M059J (cell line): ENCODE results near the gene DOCK8. TPM values are rescaled to one million over a fixed set of nuclear protein-coding genes. Genes with fewer than 3 reads are reported as not detected.

Experiments
- DNase-seq: peaks from one replicate; pipeline ENCODE4 v3.0.0-alpha.2; 2012; ENCODE audit warnings: low read depth
- total RNA-seq: library from RNA; depleted of rRNA; stranded (reverse); fragments of >200 nt; shearing (Covaris generic); gene quantifications from 2 replicates; pipeline ENCODE4 v1.2.3, GENCODE V29; 2014

DOCK8 gene
- total RNA-seq, 1 experiment from 2014 or later = 0.49 TPM

DNA sequence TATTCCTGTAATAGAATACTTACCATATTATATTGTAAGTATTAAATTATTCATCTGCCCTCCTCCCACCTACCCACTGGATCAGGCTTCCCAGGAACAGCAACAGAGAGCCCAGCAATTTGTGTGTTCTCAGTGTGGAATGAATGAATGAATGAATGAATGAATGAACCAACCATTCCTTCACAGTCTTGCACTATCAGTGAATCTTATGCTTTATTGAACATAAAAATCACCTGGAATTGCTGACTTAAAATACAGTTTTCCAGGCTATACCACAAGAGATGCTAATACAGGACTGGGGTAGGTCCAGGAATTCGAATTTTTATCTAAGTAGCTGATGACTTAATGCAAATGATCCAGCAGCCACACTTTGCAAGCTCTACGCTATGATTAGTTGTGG is 51.6 kb downstream of the DOCK8 start:
- no peak for DNase-seq

DNA sequence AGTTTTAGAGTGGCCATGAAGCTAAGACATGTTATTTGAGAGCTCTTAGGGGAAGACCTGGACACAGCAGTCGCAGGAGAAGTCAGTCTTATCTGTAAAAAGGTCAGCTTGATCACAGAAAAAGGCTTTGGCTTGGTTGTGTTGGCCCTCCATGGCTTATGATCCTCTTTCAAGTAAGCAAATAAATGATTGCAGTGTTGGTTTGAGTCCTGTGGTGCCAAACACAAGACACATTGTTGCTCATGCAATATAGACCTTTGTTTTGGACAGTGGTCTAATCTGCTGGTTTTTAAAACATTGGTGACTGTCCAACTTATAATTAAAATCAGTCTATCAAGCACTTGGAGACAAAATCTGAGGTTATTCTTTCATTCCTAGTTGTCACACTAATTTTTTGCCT is 54.0 kb downstream of the DOCK8 start:
- no peak for DNase-seq

DNA sequence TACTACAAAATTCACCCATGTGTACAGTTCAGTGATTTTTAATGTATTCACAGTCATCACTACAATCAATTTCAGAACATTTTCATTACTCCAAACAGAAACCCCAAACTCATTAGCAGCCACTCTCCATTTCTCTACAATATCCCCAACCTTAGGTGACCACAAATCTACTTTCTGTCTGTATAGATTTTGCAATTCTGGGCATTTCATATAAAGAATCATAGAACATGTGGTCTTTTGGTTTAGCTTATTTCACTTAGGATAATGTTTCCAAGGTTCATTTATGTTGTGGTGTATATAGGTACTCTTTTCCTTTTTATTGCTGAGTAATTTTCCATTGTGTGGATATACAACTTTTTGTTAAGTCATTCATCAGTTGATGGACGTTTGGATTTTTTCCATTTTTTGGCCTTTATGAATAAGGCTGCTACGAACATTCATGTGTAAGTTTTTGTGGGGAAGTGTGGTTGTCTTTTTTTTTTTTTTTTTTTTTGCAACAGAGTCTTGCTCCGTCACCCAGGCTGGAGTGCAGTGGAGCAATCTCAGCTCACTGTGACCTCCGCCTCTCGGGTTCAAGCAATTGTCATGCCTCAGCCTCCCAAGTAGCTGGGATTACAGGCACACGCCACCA is 54.5 kb downstream of the DOCK8 start:
- no peak for DNase-seq

DNA sequence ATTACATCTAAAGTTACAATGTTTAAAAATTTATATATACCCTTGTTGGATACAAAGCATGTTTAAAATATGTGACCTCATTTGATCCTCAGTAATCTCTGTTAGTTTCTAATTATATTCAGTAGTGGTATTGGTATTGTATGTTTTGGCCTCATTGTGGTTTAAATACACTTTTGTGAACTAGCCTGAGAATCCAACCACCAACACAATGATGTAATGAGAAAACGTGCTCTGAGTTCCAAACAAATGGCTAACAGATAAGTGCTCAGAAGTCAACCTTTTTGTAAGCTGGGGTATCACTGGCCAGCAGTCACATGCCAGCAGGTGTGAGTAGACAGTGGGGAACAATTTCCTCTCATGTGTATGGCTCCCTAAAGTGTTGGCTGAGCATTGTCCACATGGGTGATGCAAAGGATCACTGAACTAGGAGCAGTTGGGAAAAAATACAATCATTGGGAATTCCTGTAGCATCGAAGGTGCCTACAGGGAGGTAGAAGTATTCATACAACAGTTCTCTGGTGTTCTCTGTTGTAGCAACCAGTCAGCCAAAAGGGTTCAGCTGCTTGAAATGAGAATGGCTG is 56.1 kb downstream of the DOCK8 start:
- DNase-seq = no peak

GRCh38 chr9:272251-273213 is 57.9 kb downstream of the DOCK8 start:
- DNase-seq = no peak

GRCh38 chr9:274406-274805 is 59.7 kb downstream of the DOCK8 start:
- DNase-seq = no peak

- DNase-seq = no peak
These were observed 63.1 kb downstream of the DOCK8 start for GRCh38 chr9:277601-278295.

- peak; percentile 21 for DNase-seq
These were observed 64.0 kb downstream of the DOCK8 start for GRCh38 chr9:278651-279050.

- no peak for DNase-seq
These were observed 65.0 kb downstream of the DOCK8 start for GRCh38 chr9:279674-280073.

DNA sequence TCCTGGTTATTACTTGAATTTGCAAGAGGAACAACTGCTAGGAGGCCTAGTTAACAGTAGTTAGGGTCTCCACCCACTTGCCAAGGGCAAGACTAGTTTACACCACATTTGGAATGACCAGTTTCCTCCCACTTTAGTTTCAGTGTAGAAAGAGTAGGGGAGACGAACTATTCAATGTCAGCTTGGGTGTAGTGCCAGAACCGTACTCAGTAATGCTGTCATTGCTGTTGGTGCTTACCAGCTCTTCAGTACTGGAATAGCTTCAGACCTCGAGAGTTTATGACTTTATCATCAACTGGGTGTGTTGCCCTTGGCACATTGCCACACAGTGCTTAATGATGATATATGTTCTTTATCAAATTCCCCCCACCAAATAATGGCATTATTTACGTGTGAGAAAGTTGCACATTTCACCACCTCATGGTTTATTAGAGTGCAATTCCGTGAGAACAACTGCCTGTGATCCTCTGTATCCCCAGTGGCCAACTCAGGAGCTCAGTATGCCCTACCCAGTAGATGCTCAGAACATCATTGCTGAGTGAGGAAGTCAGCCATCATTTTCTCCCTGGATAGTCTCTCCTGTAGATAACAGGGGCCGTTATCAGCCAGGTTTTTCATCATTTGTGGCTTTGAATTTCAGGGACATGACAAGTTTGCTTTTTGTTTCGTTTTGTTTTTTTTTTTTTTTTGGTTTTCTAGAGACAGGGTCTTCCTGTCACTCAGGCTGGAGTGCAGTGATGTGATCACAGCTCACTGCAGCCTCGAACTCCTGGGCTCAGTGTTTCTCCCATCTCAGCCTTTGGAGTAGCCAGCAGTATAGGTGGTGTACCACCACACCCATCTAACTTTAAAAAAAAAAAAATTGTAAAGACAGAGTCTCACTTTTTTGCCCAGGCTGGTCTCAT is 67.3 kb downstream of the DOCK8 start:
- DNase-seq = peak; percentile 17

GRCh38 chr9:286071-286740 is 71.5 kb downstream of the DOCK8 start:
- peak; percentile 22 for DNase-seq

GRCh38 chr9:289121-289520 is 74.5 kb downstream of the DOCK8 start:
- DNase-seq = no peak

DNA sequence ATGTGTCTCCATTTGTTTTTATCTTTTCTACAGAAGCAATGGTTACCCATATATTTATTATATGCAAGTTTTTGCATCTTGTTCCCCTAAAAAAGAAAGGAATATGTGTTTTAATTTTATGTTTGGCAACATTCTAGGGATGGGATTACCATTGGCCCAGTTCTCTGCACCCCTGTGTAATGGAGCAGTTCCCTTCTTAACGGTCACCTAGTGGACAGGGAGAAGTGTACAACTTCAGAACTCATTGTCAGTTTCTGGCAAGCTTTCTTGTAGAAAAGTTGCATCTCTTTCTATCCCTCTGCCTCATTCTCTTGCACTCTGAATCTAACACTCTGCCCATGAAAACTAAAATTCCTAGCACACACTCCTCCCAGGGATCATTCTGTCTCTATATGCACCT is 78.2 kb downstream of the DOCK8 start:
- no peak for DNase-seq

- no peak for DNase-seq
These were observed 80.9 kb downstream of the DOCK8 start for GRCh38 chr9:295576-295975.

DNA sequence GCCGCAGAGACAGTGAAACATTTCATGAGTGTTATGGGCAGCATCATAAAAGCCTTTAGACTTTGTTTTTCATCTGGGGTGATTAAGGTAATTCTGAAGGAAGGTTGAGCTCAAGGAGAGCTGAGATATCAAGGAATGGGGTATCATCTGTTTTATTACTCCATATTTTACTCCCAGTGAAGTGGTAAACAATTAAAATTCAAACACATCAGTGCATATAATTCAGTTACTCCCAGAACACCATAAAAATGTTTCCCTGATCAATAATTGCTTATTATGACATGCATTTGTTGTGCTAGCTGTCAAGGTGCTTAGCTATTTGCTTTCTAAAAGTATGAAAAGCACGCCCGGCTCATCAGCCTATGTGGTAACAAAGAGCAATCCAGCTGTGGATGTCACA is 81.7 kb downstream of the DOCK8 start:
- DNase-seq = no peak

DNA sequence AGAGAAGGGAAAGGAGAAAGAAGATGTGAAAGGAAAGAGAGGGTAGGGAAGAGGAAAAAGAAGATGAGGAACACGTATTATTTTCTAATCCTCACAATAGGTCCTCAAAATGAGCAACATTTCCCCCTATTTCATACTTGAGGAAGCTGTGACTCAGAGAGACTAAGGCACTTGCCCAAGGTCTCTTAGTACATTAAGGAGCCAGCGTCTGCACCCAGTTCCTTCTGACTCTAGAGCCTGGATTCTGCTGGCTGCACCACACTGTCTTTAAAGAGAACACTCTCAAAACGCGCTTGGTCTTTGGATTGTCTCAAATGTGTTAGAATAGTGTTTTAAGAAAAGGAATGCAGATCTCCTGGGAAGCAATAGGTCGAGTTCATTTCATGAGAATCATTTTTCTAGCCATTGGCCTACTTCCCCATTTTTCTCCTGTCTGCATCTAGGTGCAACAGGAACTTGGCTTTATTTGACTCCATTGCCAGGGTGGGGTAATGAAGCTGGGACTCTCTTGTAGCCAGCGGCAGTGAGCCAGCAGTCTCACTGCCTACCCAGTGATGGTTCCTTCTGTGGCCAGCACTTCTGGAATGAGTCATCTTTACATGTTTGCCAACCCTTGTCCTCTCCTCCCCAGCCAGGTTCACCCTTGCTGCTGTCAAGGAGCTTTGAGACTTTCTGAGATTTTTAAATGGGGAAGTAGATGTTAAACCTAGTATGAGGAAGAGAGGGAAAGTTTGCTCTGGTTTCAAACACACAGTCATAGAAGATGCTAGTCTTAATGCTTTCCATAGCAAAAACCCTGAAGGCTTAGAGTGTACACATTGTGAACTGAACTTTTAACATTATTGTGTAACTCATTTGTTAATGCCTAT is 82.7 kb downstream of the DOCK8 start:
- peak; percentile 85 for DNase-seq

- DNase-seq = no peak
These were observed 88.8 kb downstream of the DOCK8 start for GRCh38 chr9:303502-303901.

- DNase-seq = peak; percentile 84
These were observed 89.4 kb downstream of the DOCK8 start for GRCh38 chr9:304106-304505.

DNA sequence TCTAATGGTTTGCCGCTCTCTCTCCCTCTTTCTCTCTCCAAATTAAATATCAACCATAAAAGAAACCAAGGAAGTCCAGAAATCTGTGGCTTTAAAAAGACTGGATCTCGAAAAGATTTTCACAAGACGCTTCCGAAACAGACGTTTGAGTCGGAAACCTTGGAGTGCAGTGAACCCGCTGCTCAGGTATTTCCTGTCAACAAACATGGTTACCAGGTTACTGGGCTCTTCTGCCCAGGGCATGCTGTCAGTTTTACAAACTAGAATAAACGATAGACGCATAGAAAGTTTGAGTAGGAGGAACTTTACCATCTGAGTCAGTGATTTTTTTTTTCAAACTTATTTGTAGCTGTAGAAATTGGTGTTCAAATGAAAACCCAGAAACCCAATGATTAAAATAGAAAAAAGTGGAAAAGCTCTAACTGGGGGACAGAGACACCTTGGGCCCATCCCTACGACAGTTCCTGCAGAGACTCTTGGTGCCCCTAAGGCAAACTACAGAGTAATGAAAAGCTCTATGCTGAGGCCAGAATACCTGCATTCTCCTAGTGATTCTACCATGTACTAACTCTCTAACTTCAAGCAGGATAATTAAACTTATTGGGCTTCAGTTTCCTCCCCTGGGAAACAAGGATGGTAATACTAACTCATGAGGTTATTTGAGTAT is 90.0 kb downstream of the DOCK8 start:
- DNase-seq = peak; percentile 90
